Head of caudate nucleus (tissue), 42 donors: ENCODE results near the gene HERC3.

Experiments
- DNase-seq, 42 donors: peaks; one replicate each; pipeline versions ENCODE4 v3.0.0 to v3.0.0-alpha.2; 2020 to 2021; ENCODE audit warnings: mixed read lengths in 7 of 42
- intact Hi-C: fragments of 100-400 bp; cut with DNase I; formaldehyde crosslinking; loops from one replicate; pipeline ENCODE4 v1.15.0; 2022

The HERC3 gene

DNA sequence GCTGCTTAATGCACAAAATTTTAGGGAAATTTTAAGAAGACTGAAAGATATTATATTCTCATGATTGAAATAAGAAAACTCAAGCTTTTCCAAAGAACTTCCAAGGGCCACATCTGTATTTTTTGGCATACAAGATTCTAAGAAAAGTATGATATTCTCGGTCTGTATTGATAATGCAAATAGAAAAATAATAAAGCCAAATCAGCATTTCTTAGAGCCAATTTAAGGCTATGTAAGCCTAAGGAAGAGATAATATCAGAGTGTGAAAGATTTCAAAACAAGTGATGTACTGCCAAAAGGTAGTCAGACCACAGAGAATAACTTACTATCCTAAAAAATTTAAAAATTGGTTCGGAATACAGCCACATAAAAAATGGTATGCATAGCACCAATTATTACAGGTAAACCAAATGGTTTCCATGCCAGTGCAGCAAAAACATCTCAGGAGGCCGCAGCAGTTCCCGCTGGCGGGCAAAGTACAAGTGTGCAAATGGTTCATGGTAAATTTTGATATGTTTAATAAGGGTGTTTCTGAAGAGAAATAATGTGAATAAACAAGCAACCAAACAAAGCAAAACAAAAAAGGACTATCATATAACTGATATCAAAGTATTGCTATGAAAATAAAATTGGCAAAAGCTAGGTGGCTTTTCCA is 140.6 kb downstream of the HERC3 start:
- intact Hi-C loops = no loop called here
- no peak for DNase-seq

DNA sequence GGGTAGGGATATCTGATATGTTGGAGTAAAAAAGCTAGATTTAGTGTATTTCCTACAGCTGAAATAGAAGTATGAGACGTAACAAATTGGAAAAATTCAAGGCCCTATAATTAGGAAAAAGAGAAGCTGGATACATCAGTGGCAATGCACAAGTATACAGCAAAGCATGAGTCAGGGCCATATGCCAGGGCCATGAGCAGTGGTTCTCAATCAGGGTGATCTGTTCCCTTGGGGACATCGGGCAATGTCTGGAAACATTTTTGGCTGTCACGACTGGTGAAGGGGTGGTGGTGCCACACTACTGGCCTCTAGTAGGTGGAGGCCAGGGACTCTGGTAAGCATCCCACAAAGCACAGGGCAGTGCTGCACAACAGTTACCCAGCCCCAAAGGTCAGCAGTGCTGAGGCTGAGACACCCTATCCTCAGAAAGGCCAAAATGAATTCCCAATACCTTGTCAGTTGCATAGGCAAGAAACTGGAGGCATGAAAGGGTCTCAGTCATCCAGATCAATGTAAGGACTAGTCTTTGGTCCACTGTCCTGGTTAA is 142.2 kb downstream of the HERC3 start:
- intact Hi-C loops = no loop called here
- no peak for DNase-seq

DNA sequence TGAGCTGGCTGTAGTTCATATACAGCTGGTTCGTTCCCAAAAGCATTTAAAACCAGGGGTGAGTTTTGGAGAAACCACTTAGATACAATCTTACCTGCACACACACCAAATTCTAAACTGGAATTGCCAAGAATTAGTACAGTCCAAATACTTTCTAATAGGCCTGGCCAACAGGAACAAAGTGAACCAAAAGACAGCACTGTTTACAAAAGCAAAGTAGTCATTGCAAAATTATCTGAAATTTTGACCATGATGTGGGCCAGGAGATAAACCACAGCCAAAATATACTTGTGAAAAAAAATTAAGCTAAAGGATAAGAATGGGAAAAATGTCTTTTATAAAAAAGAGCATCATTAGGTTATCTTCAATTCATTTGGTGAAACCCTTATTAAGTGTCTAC is 143.3 kb downstream of the HERC3 start:
- DNase-seq = no peak
- intact Hi-C loops = no loop called here

DNA sequence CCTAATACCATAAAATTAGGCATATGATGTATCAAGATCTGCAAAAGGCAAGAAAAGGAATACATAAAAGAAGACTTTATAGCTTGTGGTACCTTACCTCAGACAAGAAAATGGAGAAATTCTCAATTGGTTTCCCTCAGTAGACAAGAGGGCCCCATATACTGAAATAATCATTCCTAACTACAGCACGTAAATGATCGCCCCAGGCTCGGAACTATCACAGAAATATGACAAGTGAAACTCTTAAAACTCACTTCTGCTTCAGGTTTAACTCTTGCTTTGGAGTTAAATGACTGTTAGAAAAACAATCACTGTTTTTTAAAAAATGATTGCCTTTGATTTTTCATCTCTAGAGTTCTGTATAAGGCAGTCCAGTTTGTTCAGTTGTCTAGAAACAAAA is 144.0 kb downstream of the HERC3 start:
- intact Hi-C loops = no loop called here

DNA sequence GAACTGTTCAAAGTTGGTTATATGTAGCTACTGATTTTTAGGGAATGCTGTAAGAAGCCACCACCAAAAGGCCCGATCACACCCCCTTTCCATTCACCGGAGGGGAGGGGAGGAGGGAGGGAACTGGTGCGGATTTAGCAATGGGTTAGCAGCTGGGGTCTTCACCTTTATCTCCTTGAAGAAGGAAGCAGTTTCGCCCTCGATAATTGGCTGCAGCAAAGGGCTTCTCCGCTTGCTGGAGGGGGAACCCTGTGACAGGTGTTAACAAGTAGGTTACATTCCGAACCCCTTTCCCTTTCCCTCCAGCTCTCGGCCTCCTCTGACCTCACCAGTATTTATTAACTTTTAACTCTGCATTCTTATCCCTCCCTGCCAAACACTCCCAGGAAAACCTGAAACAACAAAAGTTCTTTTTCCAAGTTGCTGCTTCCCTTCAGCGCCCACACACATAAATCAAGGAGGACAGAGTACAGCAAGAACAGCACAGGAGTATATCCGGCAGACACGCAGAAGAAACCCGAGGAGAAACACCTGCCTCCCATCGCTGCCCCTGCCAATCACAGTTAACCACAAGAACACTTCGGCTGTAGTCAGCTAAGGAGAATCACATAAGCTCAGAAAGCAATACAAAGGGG is 145.1 kb downstream of the HERC3 start:
- DNase-seq = peak in 5 of 42 donors; percentile 28 to 55 (median 47)
- intact Hi-C loops = no loop called here

More for the DNA sequence above, 144.0 kb downstream of the HERC3 start:
- no peak for DNase-seq

DNA sequence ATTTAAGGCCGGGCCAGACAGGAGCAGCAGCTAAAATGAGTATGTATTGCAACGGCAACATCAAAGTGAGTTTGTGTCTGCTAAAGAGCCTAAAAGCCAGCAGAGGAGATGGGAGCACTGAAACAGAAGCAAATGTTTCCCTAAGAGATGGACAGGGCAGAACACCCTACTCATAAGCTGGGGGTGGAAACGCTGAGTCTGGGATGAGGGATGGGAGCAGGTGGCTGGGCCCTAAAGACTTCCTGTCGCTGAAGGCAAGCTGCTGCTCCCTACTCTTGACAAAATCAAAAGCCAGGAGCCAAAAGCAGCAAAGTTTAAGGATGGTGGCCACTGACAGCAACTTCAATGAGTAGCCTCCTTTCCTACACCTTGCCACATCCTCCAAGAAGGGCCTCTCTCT is 145.9 kb downstream of the HERC3 start:
- intact Hi-C loops = no loop called here

DNA sequence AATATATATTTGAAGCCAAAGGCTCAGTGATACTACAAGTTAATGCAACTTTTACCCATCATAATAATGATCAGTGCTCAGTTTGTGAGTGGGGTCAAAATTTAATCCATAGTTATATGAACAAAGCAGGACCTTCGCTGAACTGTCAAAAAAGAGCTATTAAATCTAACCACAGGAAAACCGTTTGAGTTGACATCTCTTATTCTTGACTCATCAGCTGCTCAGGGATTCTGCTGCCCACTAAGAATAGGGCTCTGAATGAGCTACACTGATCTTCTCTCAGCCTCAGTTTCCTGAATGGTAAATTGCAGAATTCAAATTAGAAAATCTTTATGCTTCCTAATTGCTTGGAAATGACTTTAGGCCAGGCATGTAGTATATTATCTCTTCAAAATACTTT is 150.3 kb downstream of the HERC3 start:
- DNase-seq = no peak
- intact Hi-C loops = no loop called here

More for the DNA sequence above, 145.9 kb downstream of the HERC3 start:
- no peak for DNase-seq

DNA sequence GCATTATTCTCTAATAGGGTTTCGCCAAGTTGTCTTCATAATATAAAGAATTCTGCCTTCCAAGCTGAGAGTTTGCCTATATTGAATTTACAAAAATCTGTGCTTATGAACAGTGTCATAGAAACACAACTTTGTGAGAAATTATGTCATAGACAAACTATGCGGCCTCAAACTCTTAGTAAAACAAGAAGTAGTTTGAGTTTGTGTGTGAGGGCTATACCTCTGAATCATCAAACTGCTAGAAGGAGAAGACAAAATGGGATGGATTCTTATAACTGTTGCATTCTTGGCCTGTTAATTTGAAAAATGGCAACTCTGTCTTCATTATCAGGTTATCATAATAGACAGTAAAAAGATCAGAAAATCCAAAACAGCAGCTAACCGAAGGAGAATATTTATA is 151.4 kb downstream of the HERC3 start:
- DNase-seq = no peak
- intact Hi-C loops = no loop called here

DNA sequence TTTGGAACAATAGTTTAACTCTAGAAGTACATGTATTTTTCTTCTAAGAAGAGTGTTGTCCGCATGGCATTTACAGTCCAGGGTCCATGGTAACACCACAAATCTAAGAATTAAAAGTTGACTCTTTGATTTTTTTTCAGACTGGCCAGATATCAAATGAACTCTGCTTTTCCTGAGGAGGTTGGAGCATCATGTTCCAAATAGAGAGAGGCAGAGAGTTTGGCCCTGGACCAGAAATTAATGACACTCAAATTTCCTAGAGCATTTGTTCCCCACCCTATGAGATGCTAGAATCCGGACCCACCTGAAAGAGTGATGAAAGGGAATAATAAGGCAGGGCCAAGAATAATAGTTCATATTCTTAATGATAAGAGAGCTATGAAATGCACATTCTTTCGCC is 152.3 kb downstream of the HERC3 start:
- DNase-seq = no peak
- intact Hi-C loops = no loop called here

DNA sequence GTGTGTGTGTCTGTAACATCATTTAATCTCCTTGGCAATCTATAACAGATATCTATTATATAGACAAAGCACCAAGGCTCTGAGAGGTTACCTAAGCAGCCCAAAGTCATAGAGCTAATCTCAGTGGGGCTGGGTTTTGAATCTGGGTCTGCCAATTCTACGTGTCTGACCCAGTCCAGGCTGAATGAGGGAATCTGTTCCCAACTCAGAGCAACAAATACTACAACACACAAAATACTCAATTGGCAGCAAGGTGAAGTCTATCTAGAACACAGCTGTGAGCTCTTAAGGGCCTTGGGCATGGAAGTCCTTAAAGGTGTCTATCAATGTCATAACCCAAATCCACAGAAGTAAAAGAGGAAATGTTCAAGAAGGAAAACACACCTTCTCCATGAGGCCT is 152.9 kb downstream of the HERC3 start:
- DNase-seq = no peak
- intact Hi-C loops = no loop called here

DNA sequence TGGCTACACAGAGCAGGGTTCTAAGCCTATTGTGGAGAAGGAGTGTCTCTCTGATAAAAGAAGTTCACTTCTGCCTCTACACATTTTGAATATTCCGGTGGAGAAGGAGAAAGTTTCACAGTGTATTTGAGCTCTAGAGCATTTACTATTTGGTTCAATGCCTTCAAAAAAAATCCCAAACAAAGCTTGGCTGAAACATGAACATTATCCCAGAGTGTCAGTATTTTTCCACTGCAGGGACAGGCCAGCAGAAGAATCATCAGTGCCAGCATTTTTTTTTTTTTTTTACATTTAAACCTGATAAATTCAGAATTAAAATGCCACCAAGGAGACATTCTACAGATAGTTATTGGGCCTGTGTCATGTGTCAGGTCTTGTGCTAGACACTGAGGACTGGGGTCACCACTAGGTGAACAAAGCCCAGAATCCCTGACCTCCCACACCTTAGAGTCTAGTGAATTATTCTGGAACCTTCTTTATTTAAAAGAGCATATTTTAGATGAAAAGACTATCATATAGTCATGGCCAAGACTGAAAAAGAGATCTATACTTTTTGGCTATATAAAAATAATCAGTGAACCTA is 153.4 kb downstream of the HERC3 start:
- DNase-seq = no peak
- intact Hi-C loops = no loop called here

DNA sequence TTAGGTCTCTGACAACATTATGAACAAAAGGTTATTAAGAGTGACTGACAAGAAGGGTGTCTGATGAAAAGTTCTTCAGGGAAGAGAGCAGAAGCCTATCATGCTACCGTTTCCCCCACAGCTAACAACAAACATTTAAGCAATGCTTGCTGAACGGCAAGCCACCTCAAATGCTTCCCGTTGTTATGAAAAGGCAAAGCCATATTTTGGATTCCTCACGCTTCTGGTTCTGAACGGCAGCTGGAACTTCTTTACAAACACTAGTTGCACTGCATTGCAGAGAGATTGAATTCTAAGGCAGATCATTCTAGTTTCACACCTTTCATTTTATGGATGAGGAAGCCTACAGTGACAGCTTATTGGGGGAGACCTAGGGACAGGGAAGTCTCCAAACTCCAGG is 153.9 kb downstream of the HERC3 start:
- intact Hi-C loops = no loop called here
- DNase-seq = no peak

DNA sequence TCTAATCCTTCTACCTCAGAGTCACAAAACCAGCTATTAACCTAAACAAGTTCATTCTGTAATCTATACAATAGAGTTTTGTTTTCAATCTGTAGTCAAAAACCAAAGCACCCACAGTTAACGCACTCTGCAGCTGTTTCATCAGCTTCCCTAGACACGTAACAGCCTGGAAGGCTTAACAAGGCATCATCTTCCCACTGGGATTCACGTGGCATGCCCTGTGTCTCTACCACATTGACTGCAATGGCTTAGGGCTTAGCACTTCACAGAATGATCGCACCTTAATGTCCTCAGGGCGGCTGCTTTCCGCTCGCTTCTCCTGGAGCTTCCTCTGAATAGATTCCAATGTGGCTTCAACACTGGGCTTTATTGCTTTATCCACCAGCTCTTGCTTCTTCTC is 155.1 kb downstream of the HERC3 start:
- intact Hi-C loops = no loop called here
- DNase-seq = no peak

DNA sequence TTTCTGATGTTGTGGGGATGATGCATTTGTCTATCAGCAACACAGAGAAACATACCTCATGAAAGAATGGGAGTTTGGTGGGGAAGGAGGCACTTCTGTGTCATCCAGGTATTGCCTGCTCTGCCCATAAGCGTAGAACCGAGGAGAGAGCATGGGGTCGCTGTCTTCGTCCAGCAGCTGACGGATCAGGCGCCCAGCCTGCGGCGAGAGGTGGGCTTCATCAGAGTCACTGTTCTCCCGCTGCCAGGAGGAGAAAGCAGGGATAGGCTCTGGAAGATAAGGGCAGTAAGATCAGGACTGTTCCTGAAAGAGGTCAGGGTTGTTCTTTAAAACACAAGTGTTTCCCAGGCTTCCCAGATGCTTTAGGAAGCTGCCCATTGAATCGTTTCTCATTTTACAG is 158.1 kb downstream of the HERC3 start:
- intact Hi-C loops = no loop called here
- DNase-seq = no peak

DNA sequence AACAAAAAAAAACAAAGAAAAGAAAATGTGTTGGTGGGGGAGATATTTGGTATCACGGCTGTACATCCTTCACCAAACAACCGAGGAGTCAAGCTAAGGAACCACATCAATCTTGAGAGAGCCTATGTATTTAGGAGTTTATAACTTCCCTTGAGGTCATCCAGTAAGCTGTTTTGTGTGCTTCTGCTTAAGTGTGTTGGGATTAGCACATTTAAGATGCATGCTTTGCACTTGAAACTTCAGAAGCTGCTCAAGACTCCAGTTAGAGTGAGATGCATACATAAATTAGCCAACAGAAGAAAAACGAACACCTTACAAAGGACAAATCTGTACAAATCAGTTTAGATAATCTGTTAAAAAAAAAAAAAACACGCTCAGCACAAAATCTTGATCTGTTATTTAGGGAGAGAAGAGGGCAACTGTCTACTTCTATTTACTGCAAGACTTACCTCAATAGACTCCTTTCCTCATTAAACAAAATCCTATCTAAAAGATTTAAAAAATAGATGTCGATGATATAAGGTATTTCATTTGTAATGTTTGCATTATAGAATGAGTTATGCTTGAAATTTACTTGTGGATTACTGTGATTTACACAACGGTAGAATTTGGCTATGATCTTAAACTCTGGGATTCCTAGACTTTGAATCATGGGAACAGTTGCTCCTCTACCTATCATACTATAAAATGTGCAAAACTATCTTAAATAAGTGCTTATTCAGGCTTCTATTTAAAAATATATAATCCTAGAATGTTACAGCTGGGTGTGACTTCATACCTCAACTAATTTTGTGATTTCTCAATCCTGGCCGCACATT is 159.2 kb downstream of the HERC3 start:
- no peak for DNase-seq
- intact Hi-C loops = no loop called here

DNA sequence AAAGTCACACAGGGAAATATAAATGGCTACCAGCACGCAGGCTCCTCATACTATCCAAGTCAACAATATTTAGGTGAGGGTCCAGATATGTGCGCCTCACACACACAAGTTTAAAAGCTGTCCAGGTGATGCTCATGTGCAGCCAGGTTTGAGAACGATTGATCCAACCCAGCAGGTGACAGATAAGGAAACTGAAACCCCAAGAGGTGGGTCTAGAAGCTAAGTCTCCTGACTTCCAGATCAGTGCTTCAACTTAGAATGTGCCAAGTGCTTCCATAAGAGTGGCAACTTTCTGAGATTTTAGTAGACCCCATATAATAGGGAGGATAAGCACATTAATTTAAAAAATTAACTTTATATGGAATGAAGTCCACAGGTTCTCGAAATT is 159.8 kb downstream of the HERC3 start:
- DNase-seq = no peak
- intact Hi-C loops = no loop called here

DNA sequence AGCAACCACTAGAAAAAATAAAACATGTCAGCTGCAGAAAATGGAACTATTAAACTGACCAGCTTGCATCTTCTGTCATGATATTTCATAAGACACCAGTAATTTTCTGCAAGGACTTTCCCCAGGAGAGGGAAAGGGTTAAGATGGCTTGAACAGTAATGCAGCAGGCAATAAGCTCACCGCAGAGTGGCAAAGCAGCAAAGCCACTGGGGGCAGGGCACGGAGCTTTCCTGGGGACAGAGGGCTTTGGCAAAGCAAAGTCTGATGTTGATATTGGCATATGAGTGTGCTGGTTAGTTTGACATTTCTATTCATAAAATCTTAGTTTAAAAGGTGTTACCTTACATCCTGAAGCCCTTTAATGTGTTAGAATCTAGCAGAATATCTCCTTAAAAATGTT is 160.5 kb downstream of the HERC3 start:
- DNase-seq = no peak
- intact Hi-C loops = no loop called here

DNA sequence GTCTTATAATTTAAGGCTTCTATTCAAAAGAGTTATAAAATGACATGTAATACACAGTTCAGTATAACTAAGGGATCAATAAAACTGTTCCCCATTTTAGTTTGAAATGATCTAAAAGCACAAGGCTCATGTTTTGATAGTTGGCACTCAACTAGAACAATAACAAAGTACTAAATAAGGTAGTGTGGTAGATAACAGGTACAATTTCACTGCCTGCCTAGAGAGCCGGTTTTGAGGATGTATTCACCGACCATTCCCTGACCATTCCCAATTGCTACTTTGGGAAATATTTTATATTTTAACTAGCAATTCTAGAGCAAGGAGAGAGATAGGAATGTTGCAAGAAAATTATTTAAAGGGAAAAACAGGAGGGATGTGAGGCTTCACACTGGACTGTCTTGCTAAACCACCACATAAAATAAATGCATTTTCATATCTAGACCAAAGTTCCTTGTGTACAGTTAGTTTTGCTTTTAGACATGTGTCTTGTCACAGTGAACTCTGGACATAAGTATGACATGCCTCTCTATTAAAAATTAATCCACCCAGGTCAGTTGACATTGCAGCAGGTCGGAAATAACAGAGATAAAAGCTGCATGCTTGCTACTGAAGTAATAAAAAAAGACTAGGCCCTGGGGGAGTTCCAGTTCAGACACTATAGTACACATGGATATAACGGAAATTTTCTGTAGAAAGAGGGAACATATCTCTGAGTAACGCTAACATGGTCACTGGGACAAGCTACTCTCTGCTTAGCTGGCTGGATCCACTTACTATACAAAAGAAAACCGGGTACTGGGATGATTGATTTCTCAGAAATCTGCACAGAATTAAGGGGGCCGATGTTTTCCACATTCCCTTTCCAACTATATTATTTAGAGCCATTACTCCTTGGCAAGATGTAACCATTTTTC is 161.6 kb downstream of the HERC3 start:
- intact Hi-C loops = no loop called here
- DNase-seq = no peak

DNA sequence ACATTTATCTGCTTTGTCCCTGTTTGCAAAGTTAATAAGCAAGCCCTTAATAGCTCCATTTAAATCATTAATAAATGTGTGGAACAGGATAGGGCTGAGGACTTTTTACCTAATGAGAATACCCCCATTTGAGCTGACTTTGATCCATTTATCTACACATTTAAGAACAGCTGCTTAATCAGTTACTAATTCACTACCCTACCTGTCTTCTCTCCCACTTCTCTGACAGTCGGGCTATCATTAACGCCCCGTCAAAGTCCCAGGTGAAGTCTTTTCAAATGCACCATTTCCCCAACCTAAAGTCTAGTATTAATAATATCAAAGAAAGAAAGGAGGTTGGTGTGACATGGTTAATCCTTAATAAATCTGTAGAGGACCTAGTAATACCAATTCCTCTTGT is 162.5 kb downstream of the HERC3 start:
- intact Hi-C loops = no loop called here
- no peak for DNase-seq
